ENCODE data around the gene QARS1. TPM values are rescaled to one million over a fixed set of nuclear protein-coding genes. Genes with fewer than 3 reads are reported as not detected.

The QARS1 gene
- total RNA-seq, 4 donors from 2014 or later = 403 to 873 (median 447) TPM

- no peak for DNase-seq
- intact Hi-C loops (cut with DNase I; ENCODE audit: low total_unique reads) (no loop called here), in situ Hi-C loops (cut with MboI; ENCODE audit: low pct_ligation_motif_present in 1 of 4, low pct_unique_long_range_greater_than_20kb in 1 of 4, low sequenced_read_pairs in 3 of 4) (loop anchor here in 1 of 4 donors (5.0 kb wide), 1 partner anchor 42 kb away; the partner anchor contains the start of gene CCDC71)
- H3K27ac ChIP-seq = no peak overlapping the region
- H3K27me3 ChIP-seq = no peaks in the 10 kb centered on the region
- WGBS, 2 donors (ENCODE audit: low coverage in 1 of 2) = 82% methylated on average over 14 of the region's 14 CpGs; no CpG with 5 or more reads in 1 of the 2 donors
- peaks cover 0 to 6% (median 3%) of the 10 kb centered on the region in 4 donors for H3K4me1 ChIP-seq
- TF ChIP-seq, protein P1, sequence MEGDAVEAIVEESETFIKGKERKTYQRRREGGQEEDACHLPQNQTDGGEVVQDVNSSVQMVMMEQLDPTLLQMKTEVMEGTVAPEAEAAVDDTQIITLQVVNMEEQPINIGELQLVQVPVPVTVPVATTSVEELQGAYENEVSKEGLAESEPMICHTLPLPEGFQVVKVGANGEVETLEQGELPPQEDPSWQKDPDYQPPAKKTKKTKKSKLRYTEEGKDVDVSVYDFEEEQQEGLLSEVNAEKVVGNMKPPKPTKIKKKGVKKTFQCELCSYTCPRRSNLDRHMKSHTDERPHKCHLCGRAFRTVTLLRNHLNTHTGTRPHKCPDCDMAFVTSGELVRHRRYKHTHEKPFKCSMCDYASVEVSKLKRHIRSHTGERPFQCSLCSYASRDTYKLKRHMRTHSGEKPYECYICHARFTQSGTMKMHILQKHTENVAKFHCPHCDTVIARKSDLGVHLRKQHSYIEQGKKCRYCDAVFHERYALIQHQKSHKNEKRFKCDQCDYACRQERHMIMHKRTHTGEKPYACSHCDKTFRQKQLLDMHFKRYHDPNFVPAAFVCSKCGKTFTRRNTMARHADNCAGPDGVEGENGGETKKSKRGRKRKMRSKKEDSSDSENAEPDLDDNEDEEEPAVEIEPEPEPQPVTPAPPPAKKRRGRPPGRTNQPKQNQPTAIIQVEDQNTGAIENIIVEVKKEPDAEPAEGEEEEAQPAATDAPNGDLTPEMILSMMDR (IDR thresholded peaks at IDR 0.05) = no peak
- TF ChIP-seq EP300 (IDR thresholded peaks at IDR 0.05; ENCODE audit: low read depth) = no peak
- no peak for TF ChIP-seq POLR2A (IDR thresholded peaks at IDR 0.05)
- TF ChIP-seq POLR2AphosphoS5 (IDR thresholded peaks at IDR 0.05) = no peak
- no peaks in the 10 kb centered on the region for H3K9me3 ChIP-seq
- peaks cover 0 to 2% (median 0%) of the 10 kb centered on the region in 4 donors for H3K36me3 ChIP-seq
- no peak overlapping the region for H3K4me3 ChIP-seq
Observed at GRCh38 chr3:49124991-49125670, 20.6 kb upstream of the QARS1 start.

GRCh38 chr3:49124203-49124602 lies 19.6 kb upstream of the QARS1 start:
- in situ Hi-C loops (cut with MboI; ENCODE audit: low pct_ligation_motif_present in 1 of 4, low pct_unique_long_range_greater_than_20kb in 1 of 4, low sequenced_read_pairs in 3 of 4) (loop anchor here in 1 of 4 donors (5.0 kb wide), 1 partner anchor 43 kb away; the partner anchor contains the start of gene CCDC71), intact Hi-C loops (cut with DNase I; ENCODE audit: low total_unique reads) (no loop called here)
- Histone ChIP-seq H3K36me3 (peaks cover 0 to 2% (median 0%) of the 10 kb centered on the region in 4 donors), H3K27ac (no peak overlapping the region), H3K4me1 (peaks cover 6 to 14% (median 9%) of the 10 kb centered on the region in 4 donors), H3K9me3 (no peaks in the 10 kb centered on the region), H3K27me3 (no peaks in the 10 kb centered on the region), H3K4me3 (no peak overlapping the region)
- TF ChIP-seq POLR2A (IDR thresholded peaks at IDR 0.05) (no peak), EP300 (IDR thresholded peaks at IDR 0.05; ENCODE audit: low read depth) (no peak), POLR2AphosphoS5 (IDR thresholded peaks at IDR 0.05) (no peak)
- TF ChIP-seq, protein P1 (IDR thresholded peaks at IDR 0.05) = no peak
- DNase-seq = no peak
- 73% methylated on average over 5 of the region's 7 CpGs; no CpG with 5 or more reads in 1 of the 2 donors for WGBS, 2 donors (ENCODE audit: low coverage in 1 of 2)

- no peak for DNase-seq
- in situ Hi-C loops (cut with MboI; ENCODE audit: low pct_ligation_motif_present in 1 of 4, low pct_unique_long_range_greater_than_20kb in 1 of 4, low sequenced_read_pairs in 3 of 4) = loop anchor here in 1 of 4 donors (5.0 kb wide), 1 partner anchor 44 kb away; the partner anchor contains the start of gene CCDC71
- Histone ChIP-seq H3K4me1 (peaks cover 8 to 18% (median 13%) of the 10 kb centered on the region in 4 donors), H3K4me3 (no peak overlapping the region), H3K27ac (no peak overlapping the region), H3K9me3 (no peaks in the 10 kb centered on the region), H3K36me3 (peaks cover 0 to 2% (median 1%) of the 10 kb centered on the region in 4 donors), H3K27me3 (no peaks in the 10 kb centered on the region)
- TF ChIP-seq EP300 (IDR thresholded peaks at IDR 0.05; ENCODE audit: low read depth) (no peak), POLR2AphosphoS5 (IDR thresholded peaks at IDR 0.05) (no peak), POLR2A (IDR thresholded peaks at IDR 0.05) (no peak)
- TF ChIP-seq, protein P1 (IDR thresholded peaks at IDR 0.05) = no peak
- 92 to 94% methylated on average over 6 to 17 of the region's 17 CpGs for WGBS, 2 donors (ENCODE audit: low coverage in 1 of 2)
- intact Hi-C loops (cut with DNase I; ENCODE audit: low total_unique reads) = no loop called here
Observed at GRCh38 chr3:49123687-49124086, 19.1 kb upstream of the QARS1 start.

- Histone ChIP-seq H3K4me1 (peaks cover 8 to 18% (median 13%) of the 10 kb centered on the region in 4 donors), H3K36me3 (peaks cover 0 to 9% (median 3%) of the 10 kb centered on the region in 4 donors), H3K4me3 (no peak overlapping the region), H3K27ac (no peak overlapping the region), H3K27me3 (no peaks in the 10 kb centered on the region), H3K9me3 (no peaks in the 10 kb centered on the region)
- intact Hi-C loops (cut with DNase I; ENCODE audit: low total_unique reads) (no loop called here), in situ Hi-C loops (cut with MboI; ENCODE audit: low pct_ligation_motif_present in 1 of 4, low pct_unique_long_range_greater_than_20kb in 1 of 4, low sequenced_read_pairs in 3 of 4) (loop anchor here in 1 of 4 donors (5.0 kb wide), 1 partner anchor 44 kb away; the partner anchor contains the start of gene CCDC71)
- no peak for DNase-seq
- TF ChIP-seq, protein P1 (IDR thresholded peaks at IDR 0.05) = no peak
- TF ChIP-seq EP300 (IDR thresholded peaks at IDR 0.05; ENCODE audit: low read depth) (no peak), POLR2AphosphoS5 (IDR thresholded peaks at IDR 0.05) (no peak), POLR2A (IDR thresholded peaks at IDR 0.05) (no peak)
- 89% methylated on average over 9 of the region's 17 CpGs; no CpG with 5 or more reads in 1 of the 2 donors for WGBS, 2 donors (ENCODE audit: low coverage in 1 of 2)
Observed at GRCh38 chr3:49122886-49123545, 18.5 kb upstream of the QARS1 start.

Data from transverse colon (tissue), 4 donors.